ENCODE data around the gene ZFR2. TPM values are rescaled to one million over a fixed set of nuclear protein-coding genes. Genes with fewer than 3 reads are reported as not detected.

ZFR2 gene
- polyA plus RNA-seq, 1 of the 3 experiments (the other 2 are of a cell fraction), result 0.44 TPM

DNA sequence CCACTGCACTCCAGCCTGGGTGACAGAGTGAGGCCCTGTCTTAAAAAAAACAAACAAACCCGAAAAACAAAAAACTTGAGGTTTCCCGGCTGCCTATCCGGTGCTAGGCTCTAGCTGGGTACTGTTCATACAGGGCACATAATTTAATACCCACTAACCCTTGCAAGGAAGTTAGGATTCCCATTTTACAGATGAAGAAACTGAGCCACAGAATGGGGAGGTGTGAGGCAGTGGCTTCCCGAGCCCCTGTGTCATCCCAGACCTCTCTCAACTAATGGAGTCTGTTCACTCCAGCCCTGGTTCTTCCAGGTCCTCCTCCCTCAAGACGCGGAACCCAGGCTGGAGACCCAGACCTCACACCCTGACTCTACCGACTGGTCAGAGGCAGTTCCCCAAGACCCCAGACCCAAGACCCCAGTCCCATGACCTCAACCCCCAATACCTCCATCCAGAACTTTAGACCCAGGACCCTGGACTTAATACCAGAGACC lies 107.9 kb downstream of the ZFR2 start:
- 40% methylated on average over 7 of the region's 7 CpGs for WGBS (ENCODE audit: low lambda C conversion rate)
- ChIA-PET POLR2A (interaction anchor here (0.7 kb wide), 1 partner anchor 9 kb away, joined by 3 read pairs; no protein-coding TSS in a partner anchor), CTCF (interaction anchor here (0.6 to 2.5 kb wide), 6 partner anchors 10 to 409 kb away, joined by 3 to 13 read pairs (median 4); partner anchors contain the start of gene ATCAY)
- Histone ChIP-seq H3K9ac (peak overlapping the region; percentile 96), H3F3A (replicated peaks; ENCODE audit: insufficient read depth) (no peaks in the 10 kb centered on the region), H3K27ac (ENCODE audit: low read depth in 2 of 2, low read length in 1 of 2) (peak overlapping the region; percentile 41 to 68; a peak in 2 of 4 replicates), H3K4me2 (peak overlapping the region; percentile 92), H3K27me3 (ENCODE audit: insufficient read depth) (no peaks in the 10 kb centered on the region), H3K9me2 (no peaks in the 10 kb centered on the region), H2AFZ (ENCODE audit: low read depth) (peak overlapping the region; percentile 87), H3K4me3 (ENCODE audit: low read depth in 2 of 2, low read length in 1 of 2) (peak overlapping the region; percentile 73 to 94), H3K36me3 (replicated peaks in 1 of 2; ENCODE audit: control insufficient read depth in 1 of 2, insufficient read depth in 2 of 2, low read length in 1 of 2) (peaks cover 2 to 3% of the 10 kb centered on the region in 2 experiments), H3K9me3 (no peaks in the 10 kb centered on the region), H3K4me1 (ENCODE audit: control insufficient read depth in 1 of 2, insufficient read depth in 2 of 2, low read depth in 1 of 2, low read length in 1 of 2) (peaks cover 7 to 9% of the 10 kb centered on the region in 2 experiments; a peak in 2 of 4 replicates), H4K20me1 (ENCODE audit: insufficient read depth) (no peaks in the 10 kb centered on the region), H3K79me2 (ENCODE audit: insufficient read depth) (peaks cover 36% of the 10 kb centered on the region)
- no peak for TF ChIP-seq NFIC (IDR thresholded peaks at IDR 0.05; ENCODE audit: borderline replicate concordance)
- TF ChIP-seq, protein P1, sequence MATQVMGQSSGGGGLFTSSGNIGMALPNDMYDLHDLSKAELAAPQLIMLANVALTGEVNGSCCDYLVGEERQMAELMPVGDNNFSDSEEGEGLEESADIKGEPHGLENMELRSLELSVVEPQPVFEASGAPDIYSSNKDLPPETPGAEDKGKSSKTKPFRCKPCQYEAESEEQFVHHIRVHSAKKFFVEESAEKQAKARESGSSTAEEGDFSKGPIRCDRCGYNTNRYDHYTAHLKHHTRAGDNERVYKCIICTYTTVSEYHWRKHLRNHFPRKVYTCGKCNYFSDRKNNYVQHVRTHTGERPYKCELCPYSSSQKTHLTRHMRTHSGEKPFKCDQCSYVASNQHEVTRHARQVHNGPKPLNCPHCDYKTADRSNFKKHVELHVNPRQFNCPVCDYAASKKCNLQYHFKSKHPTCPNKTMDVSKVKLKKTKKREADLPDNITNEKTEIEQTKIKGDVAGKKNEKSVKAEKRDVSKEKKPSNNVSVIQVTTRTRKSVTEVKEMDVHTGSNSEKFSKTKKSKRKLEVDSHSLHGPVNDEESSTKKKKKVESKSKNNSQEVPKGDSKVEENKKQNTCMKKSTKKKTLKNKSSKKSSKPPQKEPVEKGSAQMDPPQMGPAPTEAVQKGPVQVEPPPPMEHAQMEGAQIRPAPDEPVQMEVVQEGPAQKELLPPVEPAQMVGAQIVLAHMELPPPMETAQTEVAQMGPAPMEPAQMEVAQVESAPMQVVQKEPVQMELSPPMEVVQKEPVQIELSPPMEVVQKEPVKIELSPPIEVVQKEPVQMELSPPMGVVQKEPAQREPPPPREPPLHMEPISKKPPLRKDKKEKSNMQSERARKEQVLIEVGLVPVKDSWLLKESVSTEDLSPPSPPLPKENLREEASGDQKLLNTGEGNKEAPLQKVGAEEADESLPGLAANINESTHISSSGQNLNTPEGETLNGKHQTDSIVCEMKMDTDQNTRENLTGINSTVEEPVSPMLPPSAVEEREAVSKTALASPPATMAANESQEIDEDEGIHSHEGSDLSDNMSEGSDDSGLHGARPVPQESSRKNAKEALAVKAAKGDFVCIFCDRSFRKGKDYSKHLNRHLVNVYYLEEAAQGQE (IDR thresholded peaks at IDR 0.05; ENCODE audit: low read depth, low read length), result no peak
- TF ChIP-seq GABPA (IDR thresholded peaks at IDR 0.05; ENCODE audit: low read depth), result no peak
- TF ChIP-seq TCF12 (IDR thresholded peaks at IDR 0.05), result no peak
- TF ChIP-seq, protein P2, sequence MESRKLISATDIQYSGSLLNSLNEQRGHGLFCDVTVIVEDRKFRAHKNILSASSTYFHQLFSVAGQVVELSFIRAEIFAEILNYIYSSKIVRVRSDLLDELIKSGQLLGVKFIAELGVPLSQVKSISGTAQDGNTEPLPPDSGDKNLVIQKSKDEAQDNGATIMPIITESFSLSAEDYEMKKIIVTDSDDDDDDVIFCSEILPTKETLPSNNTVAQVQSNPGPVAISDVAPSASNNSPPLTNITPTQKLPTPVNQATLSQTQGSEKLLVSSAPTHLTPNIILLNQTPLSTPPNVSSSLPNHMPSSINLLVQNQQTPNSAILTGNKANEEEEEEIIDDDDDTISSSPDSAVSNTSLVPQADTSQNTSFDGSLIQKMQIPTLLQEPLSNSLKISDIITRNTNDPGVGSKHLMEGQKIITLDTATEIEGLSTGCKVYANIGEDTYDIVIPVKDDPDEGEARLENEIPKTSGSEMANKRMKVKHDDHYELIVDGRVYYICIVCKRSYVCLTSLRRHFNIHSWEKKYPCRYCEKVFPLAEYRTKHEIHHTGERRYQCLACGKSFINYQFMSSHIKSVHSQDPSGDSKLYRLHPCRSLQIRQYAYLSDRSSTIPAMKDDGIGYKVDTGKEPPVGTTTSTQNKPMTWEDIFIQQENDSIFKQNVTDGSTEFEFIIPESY (IDR thresholded peaks at IDR 0.05; ENCODE audit: borderline replicate concordance, low read depth), result no peak
- no peak for TF ChIP-seq RXRA (IDR thresholded peaks at IDR 0.05; ENCODE audit: borderline replicate concordance, low read depth)
- no peak for TF ChIP-seq RCOR1 (IDR thresholded peaks at IDR 0.05; ENCODE audit: low read length)
- TF ChIP-seq NRF1 (IDR thresholded peaks at IDR 0.05; ENCODE audit: low read depth, low read length), result no peak
- no peak for TF ChIP-seq FOXM1 (IDR thresholded peaks at IDR 0.05; ENCODE audit: low read depth)
- TF ChIP-seq SMC3 (IDR thresholded peaks at IDR 0.05; ENCODE audit: low read depth, low read length), result no peak
- no peak for TF ChIP-seq MXI1 (IDR thresholded peaks at IDR 0.05; ENCODE audit: low read depth, low read length)
- no peak for TF ChIP-seq FOSL2 (IDR thresholded peaks at IDR 0.05; ENCODE audit: borderline replicate concordance, low read depth)
- TF ChIP-seq, protein P3, sequence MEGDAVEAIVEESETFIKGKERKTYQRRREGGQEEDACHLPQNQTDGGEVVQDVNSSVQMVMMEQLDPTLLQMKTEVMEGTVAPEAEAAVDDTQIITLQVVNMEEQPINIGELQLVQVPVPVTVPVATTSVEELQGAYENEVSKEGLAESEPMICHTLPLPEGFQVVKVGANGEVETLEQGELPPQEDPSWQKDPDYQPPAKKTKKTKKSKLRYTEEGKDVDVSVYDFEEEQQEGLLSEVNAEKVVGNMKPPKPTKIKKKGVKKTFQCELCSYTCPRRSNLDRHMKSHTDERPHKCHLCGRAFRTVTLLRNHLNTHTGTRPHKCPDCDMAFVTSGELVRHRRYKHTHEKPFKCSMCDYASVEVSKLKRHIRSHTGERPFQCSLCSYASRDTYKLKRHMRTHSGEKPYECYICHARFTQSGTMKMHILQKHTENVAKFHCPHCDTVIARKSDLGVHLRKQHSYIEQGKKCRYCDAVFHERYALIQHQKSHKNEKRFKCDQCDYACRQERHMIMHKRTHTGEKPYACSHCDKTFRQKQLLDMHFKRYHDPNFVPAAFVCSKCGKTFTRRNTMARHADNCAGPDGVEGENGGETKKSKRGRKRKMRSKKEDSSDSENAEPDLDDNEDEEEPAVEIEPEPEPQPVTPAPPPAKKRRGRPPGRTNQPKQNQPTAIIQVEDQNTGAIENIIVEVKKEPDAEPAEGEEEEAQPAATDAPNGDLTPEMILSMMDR (IDR thresholded peaks at IDR 0.05), result no peak
- no peak for TF ChIP-seq YY1 (IDR thresholded peaks at IDR 0.05; ENCODE audit: low read depth)
- TF ChIP-seq, protein P4, sequence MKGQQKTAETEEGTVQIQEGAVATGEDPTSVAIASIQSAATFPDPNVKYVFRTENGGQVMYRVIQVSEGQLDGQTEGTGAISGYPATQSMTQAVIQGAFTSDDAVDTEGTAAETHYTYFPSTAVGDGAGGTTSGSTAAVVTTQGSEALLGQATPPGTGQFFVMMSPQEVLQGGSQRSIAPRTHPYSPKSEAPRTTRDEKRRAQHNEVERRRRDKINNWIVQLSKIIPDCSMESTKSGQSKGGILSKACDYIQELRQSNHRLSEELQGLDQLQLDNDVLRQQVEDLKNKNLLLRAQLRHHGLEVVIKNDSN (IDR thresholded peaks at IDR 0.05; ENCODE audit: borderline replicate concordance, low read depth), result no peak
- TF ChIP-seq PBX3 (IDR thresholded peaks at IDR 0.05), result no peak
- DNase-seq, result no peak
